ENCODE data around the gene ZWILCH. TPM values are rescaled to one million over a fixed set of nuclear protein-coding genes. Genes with fewer than 3 reads are reported as not detected.

Gene ZWILCH
- total and polyA plus RNA-seq, 2 of the 4 experiments (the other 2 are of a cell fraction): 10.5 to 22.2 TPM

DNA sequence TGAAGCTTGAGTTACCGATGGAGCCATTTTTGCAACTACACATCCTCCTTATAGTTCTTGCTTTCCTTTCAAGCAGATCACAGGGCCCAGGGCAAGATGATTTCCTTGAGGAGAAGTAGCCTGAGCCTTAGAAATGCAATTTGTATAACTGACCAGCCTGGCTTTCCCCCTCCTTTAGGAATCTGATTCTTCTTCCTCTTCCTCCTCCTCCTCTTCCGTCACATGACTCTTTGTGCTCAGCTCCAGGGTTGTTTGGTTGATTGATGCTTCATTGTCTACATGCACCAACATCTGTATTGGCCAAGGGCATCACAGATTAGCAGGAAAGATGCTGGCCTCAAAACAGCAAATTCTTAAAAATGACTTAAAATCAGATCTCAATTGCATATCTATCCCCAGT lies 10.9 kb upstream of the ZWILCH start:
- dilution Hi-C loops (cut with HindIII; ENCODE audit: low sequenced_read_pairs, unreplicated experiment) (no loop called here), intact Hi-C loops (cut with micrococcal nuclease) (no loop called here), in situ Hi-C loops (cut with MboI; ENCODE audit: low sequenced_read_pairs) (loop anchor here (5.0 to 25.0 kb wide), 2 partner anchors 107 to 582 kb away; partner anchors contain the start of gene MAP2K1)
- H3K14ac ChIP-seq (replicated peaks; ENCODE audit: low read depth, low read length): no peak overlapping the region
- H3K18ac ChIP-seq (ENCODE audit: low read depth, low read length): no peak overlapping the region
- ATAC-seq (ENCODE audit: low read depth): no peak
- ChIA-PET CTCF (no interaction called here), POLR2A (ENCODE audit: unreplicated experiment) (no interaction called here)
- no peak overlapping the region for H2AFZ ChIP-seq (replicated peaks; ENCODE audit: low read length, poor library complexity)
- H3K9ac ChIP-seq (ENCODE audit: low read depth, low read length): no peak overlapping the region
- H3K9me3 ChIP-seq (ENCODE audit: control insufficient read depth, insufficient read depth, low read length): no peaks in the 10 kb centered on the region
- TF ChIP-seq MAFK (IDR thresholded peaks at IDR 0.05; ENCODE audit: low read depth, low read length) (no peak), NFE2L2 (IDR thresholded peaks at IDR 0.05; ENCODE audit: low read depth, low read length) (no peak), RAD21 (IDR thresholded peaks at IDR 0.05; ENCODE audit: low read length) (no peak), RCOR1 (IDR thresholded peaks at IDR 0.05; ENCODE audit: insufficient replicate concordance, low read length) (no peak)
- TF ChIP-seq, protein P1, sequence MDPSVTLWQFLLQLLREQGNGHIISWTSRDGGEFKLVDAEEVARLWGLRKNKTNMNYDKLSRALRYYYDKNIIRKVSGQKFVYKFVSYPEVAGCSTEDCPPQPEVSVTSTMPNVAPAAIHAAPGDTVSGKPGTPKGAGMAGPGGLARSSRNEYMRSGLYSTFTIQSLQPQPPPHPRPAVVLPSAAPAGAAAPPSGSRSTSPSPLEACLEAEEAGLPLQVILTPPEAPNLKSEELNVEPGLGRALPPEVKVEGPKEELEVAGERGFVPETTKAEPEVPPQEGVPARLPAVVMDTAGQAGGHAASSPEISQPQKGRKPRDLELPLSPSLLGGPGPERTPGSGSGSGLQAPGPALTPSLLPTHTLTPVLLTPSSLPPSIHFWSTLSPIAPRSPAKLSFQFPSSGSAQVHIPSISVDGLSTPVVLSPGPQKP (IDR thresholded peaks at IDR 0.05; ENCODE audit: borderline replicate concordance, low read depth, low read length): no peak
- TF ChIP-seq, protein P2, sequence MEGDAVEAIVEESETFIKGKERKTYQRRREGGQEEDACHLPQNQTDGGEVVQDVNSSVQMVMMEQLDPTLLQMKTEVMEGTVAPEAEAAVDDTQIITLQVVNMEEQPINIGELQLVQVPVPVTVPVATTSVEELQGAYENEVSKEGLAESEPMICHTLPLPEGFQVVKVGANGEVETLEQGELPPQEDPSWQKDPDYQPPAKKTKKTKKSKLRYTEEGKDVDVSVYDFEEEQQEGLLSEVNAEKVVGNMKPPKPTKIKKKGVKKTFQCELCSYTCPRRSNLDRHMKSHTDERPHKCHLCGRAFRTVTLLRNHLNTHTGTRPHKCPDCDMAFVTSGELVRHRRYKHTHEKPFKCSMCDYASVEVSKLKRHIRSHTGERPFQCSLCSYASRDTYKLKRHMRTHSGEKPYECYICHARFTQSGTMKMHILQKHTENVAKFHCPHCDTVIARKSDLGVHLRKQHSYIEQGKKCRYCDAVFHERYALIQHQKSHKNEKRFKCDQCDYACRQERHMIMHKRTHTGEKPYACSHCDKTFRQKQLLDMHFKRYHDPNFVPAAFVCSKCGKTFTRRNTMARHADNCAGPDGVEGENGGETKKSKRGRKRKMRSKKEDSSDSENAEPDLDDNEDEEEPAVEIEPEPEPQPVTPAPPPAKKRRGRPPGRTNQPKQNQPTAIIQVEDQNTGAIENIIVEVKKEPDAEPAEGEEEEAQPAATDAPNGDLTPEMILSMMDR (conservative IDR thresholded peaks at IDR 0.05; ENCODE audit: low read depth, low read length): no peak
- H3K4me2 ChIP-seq (ENCODE audit: low read depth, low read length): no peak overlapping the region
- peaks cover 18% of the 10 kb centered on the region for H4K20me1 ChIP-seq (ENCODE audit: insufficient read depth, low read length)
- no peak overlapping the region for H4K8ac ChIP-seq (ENCODE audit: low read depth in 2 of 2, low read length in 2 of 2)
- 80% methylated on average over 1 of the region's 2 CpGs; no CpG with 5 or more reads in 1 of the 2 experiments for WGBS, 2 experiments (ENCODE audit: extremely low coverage in 2 of 2, insufficient read length in 1 of 2)
- DNase-seq: no peak
- no peak overlapping the region for H3K4me3 ChIP-seq (ENCODE audit: insufficient read depth, low read depth, low read length)
- no peak overlapping the region for H4K5ac ChIP-seq (ENCODE audit: low read depth, low read length)
- H3K27me3 ChIP-seq (ENCODE audit: control insufficient read depth, insufficient read depth, low read length): no peaks in the 10 kb centered on the region
- H2AK9ac ChIP-seq (replicated peaks; ENCODE audit: low read depth, low read length, poor library complexity): no peak overlapping the region
- no peak overlapping the region for H2BK5ac ChIP-seq (ENCODE audit: low read depth, low read length, poor library complexity, severe bottlenecking)
- H3K4me1 ChIP-seq (ENCODE audit: control insufficient read depth, insufficient read depth, low read length): no peaks in the 10 kb centered on the region; the same call in 1 of the 2 replicates
- H3K79me1 ChIP-seq (ENCODE audit: low read depth in 1 of 2, low read length in 2 of 2): peaks cover 15 to 31% of the 10 kb centered on the region in 2 experiments
- H2AK5ac ChIP-seq (ENCODE audit: low read depth, low read length): no peak overlapping the region
- H2BK120ac ChIP-seq (ENCODE audit: low read depth, low read length): no peak overlapping the region
- H4K91ac ChIP-seq (ENCODE audit: insufficient read depth, low read depth, low read length): no peak overlapping the region
- no peak overlapping the region for H3K4ac ChIP-seq (ENCODE audit: low read depth, low read length)
- no peak overlapping the region for H2BK15ac ChIP-seq (ENCODE audit: low read depth, low read length)
- peaks cover 30% of the 10 kb centered on the region for H3K36me3 ChIP-seq (ENCODE audit: control insufficient read depth, insufficient read depth, low read length)
- H2BK20ac ChIP-seq (ENCODE audit: low read depth, low read length): no peak overlapping the region
- H3K9me1 ChIP-seq (ENCODE audit: insufficient read depth, low read length): no peaks in the 10 kb centered on the region; the same call in 1 of the 2 replicates
- BruUV-seq (replicated peaks): no TSS peak
- H3K27ac ChIP-seq (ENCODE audit: insufficient read depth, low read length): no peak overlapping the region
- H3K23ac ChIP-seq (ENCODE audit: low read depth, low read length): no peak overlapping the region
- H3K56ac ChIP-seq (ENCODE audit: extremely low read depth, insufficient read depth, low read length): no peak overlapping the region
